ENCODE results near the gene SLC47A2.

The SLC47A2 gene

GRCh38 chr17:19753661-19754463, 37.5 kb upstream of the SLC47A2 start:
- DNase-seq (ENCODE audit: low spot score): no peak
- in situ Hi-C loops (cut with MboI; ENCODE audit: low sequenced_read_pairs, unreplicated experiment): no loop called here
- TF ChIP-seq CTCF (IDR thresholded peaks at IDR 0.05; ENCODE audit: borderline replicate concordance, control extremely low read depth, extremely low read depth, insufficient read depth, missing control alignments): no peak

GRCh38 chr17:19753051-19753509, 36.7 kb upstream of the SLC47A2 start:
- in situ Hi-C loops (cut with MboI; ENCODE audit: low sequenced_read_pairs, unreplicated experiment): no loop called here
- no peak for DNase-seq (ENCODE audit: low spot score)

GRCh38 chr17:19752216-19753050, 36.0 kb upstream of the SLC47A2 start:
- in situ Hi-C loops (cut with MboI; ENCODE audit: low sequenced_read_pairs, unreplicated experiment): no loop called here
- TF ChIP-seq CTCF (IDR thresholded peaks at IDR 0.05; ENCODE audit: borderline replicate concordance, control extremely low read depth, extremely low read depth, insufficient read depth, missing control alignments): no peak
- no peak for DNase-seq (ENCODE audit: low spot score)

More at GRCh38 chr17:19753051-19753509, 36.7 kb upstream of the SLC47A2 start:
- no peak for TF ChIP-seq CTCF (IDR thresholded peaks at IDR 0.05; ENCODE audit: borderline replicate concordance, control extremely low read depth, extremely low read depth, insufficient read depth, missing control alignments)

- DNase-seq (ENCODE audit: low spot score): no peak
- no peak for TF ChIP-seq CTCF (IDR thresholded peaks at IDR 0.05; ENCODE audit: borderline replicate concordance, control extremely low read depth, extremely low read depth, insufficient read depth, missing control alignments)
- in situ Hi-C loops (cut with MboI; ENCODE audit: low sequenced_read_pairs, unreplicated experiment): no loop called here
Measured at GRCh38 chr17:19750835-19751234, 34.5 kb upstream of the SLC47A2 start.

GRCh38 chr17:19750020-19750572, 33.7 kb upstream of the SLC47A2 start:
- in situ Hi-C loops (cut with MboI; ENCODE audit: low sequenced_read_pairs, unreplicated experiment): no loop called here
- no peak for DNase-seq (ENCODE audit: low spot score)
- TF ChIP-seq CTCF (IDR thresholded peaks at IDR 0.05; ENCODE audit: borderline replicate concordance, control extremely low read depth, extremely low read depth, insufficient read depth, missing control alignments): no peak

GRCh38 chr17:19748807-19749193, 32.4 kb upstream of the SLC47A2 start:
- in situ Hi-C loops (cut with MboI; ENCODE audit: low sequenced_read_pairs, unreplicated experiment): no loop called here
- DNase-seq (ENCODE audit: low spot score): no peak

More at GRCh38 chr17:19748807-19749193, 32.4 kb upstream of the SLC47A2 start:
- no peak for TF ChIP-seq CTCF (IDR thresholded peaks at IDR 0.05; ENCODE audit: borderline replicate concordance, control extremely low read depth, extremely low read depth, insufficient read depth, missing control alignments)

All from GM13976 (cell line).